Right atrium auricular region (tissue), 2 donors: ENCODE results near the gene UMAD1. TPM values are rescaled to one million over a fixed set of nuclear protein-coding genes. Genes with fewer than 3 reads are reported as not detected.
A peak's percentile ranks its signal among the peaks of the same experiment; 100 is the strongest.
"Not testable (repeated sequence)": the region's sequence is repeated elsewhere in the genome, so short reads cannot be mapped to it uniquely, and the experiment has no call there.

Source experiments
- DNase-seq: peaks from one replicate; pipeline ENCODE4 v3.0.0-alpha.2; 2019; ENCODE audit warnings: low spot score
- H3K27ac ChIP-seq, 2 donors: fragments of 200-600 bp; sonication (generic); 1 replicate in 1 of 2; 2 replicates in 1 of 2; pipeline ENCODE4 v1.5.1; 2016 to 2019
- H3K27me3 ChIP-seq, 2 donors: fragments of 200-600 bp; sonication (generic); one replicate each; pipeline versions ENCODE4 v1.5.1 to v1.6.0; 2017 to 2019
- H3K36me3 ChIP-seq: fragments of 200-600 bp; sonication (generic); one replicate; pipeline ENCODE4 v1.5.1; 2016
- H3K4me1 ChIP-seq, 2 donors: fragments of 200-600 bp; sonication (generic); one replicate each; pipeline versions ENCODE4 v1.5.1 to v1.6.0; 2017 to 2019
- H3K4me3 ChIP-seq, 2 donors: fragments of 200-600 bp; sonication (generic); 1 replicate in 1 of 2; 2 replicates in 1 of 2; pipeline ENCODE4 v1.5.1; 2017 to 2019; ENCODE audit warnings: mild to moderate bottlenecking in 1 of 2, moderate library complexity in 1 of 2
- H3K9me3 ChIP-seq, 2 donors: fragments of 200-600 bp; sonication (generic); one replicate each; pipeline ENCODE4 v1.5.1; 2019
- CTCF ChIP-seq, 2 donors: fragments of 200-600 bp; sonication (generic); IDR thresholded peaks; one replicate each; pipeline ENCODE4 v1.5.1; 2019; ENCODE audit warnings: antibody characterized with exemption in 2 of 2
- total RNA-seq, 2 donors: library from RNA; depleted of rRNA; stranded (reverse); fragments of >200 nt; gene quantifications; one replicate each; pipeline ENCODE4 v1.1.0, GENCODE V29; 2016

The UMAD1 gene
- total RNA-seq, 2 donors from 2014 or later: 9.2 to 17.7 TPM

GRCh38 chr7:7652798-7653540, 12.4 kb downstream of the UMAD1 start:
- no peaks in the 10 kb centered on the region for H3K9me3 ChIP-seq

GRCh38 chr7:7653593-7654187, 13.1 kb downstream of the UMAD1 start:
- Histone ChIP-seq H3K9me3 (no peaks in the 10 kb centered on the region), H3K27ac (no peak overlapping the region), H3K4me3 (no peak overlapping the region), H3K27me3 (no peaks in the 10 kb centered on the region), H3K4me1 (peaks cover 0 to 10% of the 10 kb centered on the region in 2 donors), H3K36me3 (no peaks in the 10 kb centered on the region)
- peak; percentile 17 to 59 for TF ChIP-seq CTCF (IDR thresholded peaks at IDR 0.05)
- no peak for DNase-seq

More at GRCh38 chr7:7652798-7653540, 12.4 kb downstream of the UMAD1 start:
- H3K36me3 ChIP-seq: no peaks in the 10 kb centered on the region
- H3K4me3 ChIP-seq: no peak overlapping the region
- H3K4me1 ChIP-seq: peaks cover 0 to 10% of the 10 kb centered on the region in 2 donors
- TF ChIP-seq CTCF (IDR thresholded peaks at IDR 0.05): no peak
- H3K27me3 ChIP-seq: no peaks in the 10 kb centered on the region
- DNase-seq: no peak
- H3K27ac ChIP-seq: no peak overlapping the region

DNA sequence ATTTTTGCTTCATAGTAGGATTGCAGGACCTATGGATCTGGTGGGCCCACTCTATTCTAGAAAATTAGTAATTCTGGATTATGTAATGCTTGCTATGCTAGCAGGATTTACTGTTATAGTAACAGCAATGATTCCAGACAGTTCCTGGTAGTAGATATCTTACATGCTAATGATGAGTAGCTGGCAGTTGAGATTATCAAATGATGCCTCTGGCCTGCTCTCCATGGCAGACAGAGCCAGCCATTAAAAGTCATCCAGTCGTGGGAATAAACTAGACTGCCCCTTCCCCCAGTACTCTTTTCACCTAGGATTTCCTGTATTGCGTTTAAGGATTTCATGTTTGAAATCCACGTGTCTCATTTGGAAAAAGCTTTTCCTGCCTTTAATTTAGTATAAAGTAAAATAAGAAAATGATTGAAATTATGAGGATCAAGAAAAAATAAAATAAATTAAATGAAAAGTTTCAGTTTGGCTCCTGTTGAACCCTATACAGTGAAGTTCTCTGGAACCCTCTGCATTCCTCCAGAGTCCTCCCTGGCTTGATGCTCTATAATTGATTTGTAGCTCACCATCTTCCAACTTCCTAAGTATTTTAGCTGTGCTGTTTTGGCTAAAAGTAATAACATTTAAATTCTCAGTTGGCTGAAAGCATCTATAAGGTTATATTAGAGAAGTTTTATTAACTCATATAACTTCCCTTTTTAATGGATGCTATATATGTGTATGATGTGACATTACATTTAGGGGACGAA, 14.6 kb downstream of the UMAD1 start:
- peaks cover 0 to 10% of the 10 kb centered on the region in 2 donors for H3K4me1 ChIP-seq
- no peak for TF ChIP-seq CTCF (IDR thresholded peaks at IDR 0.05)
- H3K27ac ChIP-seq: peak overlapping the region in 1 of 2 donors; percentile 38
- H3K27me3 ChIP-seq: no peaks in the 10 kb centered on the region
- no peaks in the 10 kb centered on the region for H3K9me3 ChIP-seq
- DNase-seq: no peak
- no peak overlapping the region for H3K4me3 ChIP-seq
- no peaks in the 10 kb centered on the region for H3K36me3 ChIP-seq

- not testable (repeated sequence) for DNase-seq, H3K27ac ChIP-seq, H3K27me3 ChIP-seq, H3K9me3 ChIP-seq, H3K4me3 ChIP-seq, H3K36me3 ChIP-seq, H3K4me1 ChIP-seq
Observed at GRCh38 chr7:7656459-7656858, 15.9 kb downstream of the UMAD1 start.

- H3K9me3 ChIP-seq: no peaks in the 10 kb centered on the region
- TF ChIP-seq CTCF (IDR thresholded peaks at IDR 0.05): peak in 1 of 2 donors; percentile 46
- no peaks in the 10 kb centered on the region for H3K4me1 ChIP-seq
- H3K4me3 ChIP-seq: no peak overlapping the region
- DNase-seq: no peak
- H3K27me3 ChIP-seq: no peaks in the 10 kb centered on the region
- no peaks in the 10 kb centered on the region for H3K36me3 ChIP-seq
- H3K27ac ChIP-seq: no peak overlapping the region
Observed at GRCh38 chr7:7662527-7662926, 22.0 kb downstream of the UMAD1 start.

DNA sequence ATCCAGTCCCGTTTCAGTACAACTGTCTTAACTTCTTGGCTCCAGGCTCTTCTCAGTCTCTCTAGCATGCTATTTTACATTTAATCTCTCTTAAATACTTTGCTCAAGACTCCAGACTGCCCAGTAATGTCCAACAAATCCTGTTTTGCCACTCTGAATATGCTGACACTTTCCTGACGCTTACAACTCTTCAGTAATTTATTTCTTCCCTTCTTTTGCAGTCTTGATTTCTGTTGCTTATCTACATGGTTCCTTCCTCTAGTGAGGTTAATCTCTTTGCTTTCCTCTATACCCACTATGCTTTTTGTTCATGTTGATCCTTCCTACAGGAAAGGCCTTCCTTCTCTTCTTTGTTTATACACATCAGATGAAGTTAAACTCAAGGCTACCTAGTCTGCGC, 23.7 kb downstream of the UMAD1 start:
- no peaks in the 10 kb centered on the region for H3K27me3 ChIP-seq
- H3K4me3 ChIP-seq: no peak overlapping the region
- H3K36me3 ChIP-seq: no peaks in the 10 kb centered on the region
- no peak for DNase-seq
- no peaks in the 10 kb centered on the region for H3K4me1 ChIP-seq
- no peaks in the 10 kb centered on the region for H3K9me3 ChIP-seq
- no peak for TF ChIP-seq CTCF (IDR thresholded peaks at IDR 0.05)
- no peak overlapping the region for H3K27ac ChIP-seq
